Neuronal stem cell (in vitro differentiated cells): ENCODE measurements around the gene EFR3B.

ENCODE experiments used
- DNase-seq: peaks from one replicate; pipeline ENCODE4 v3.0.0-alpha.2; 2013; ENCODE audit warnings: low spot score
- H2AFZ ChIP-seq: one replicate; pipeline ENCODE4 v1.6.1; 2013; ENCODE audit warnings: mild to moderate bottlenecking, low read length, inconsistent platforms
- H2AK5ac ChIP-seq: 2 replicates; pipeline ENCODE4 v1.6.1; 2013; ENCODE audit warnings: low read depth, mild to moderate bottlenecking, inconsistent platforms, low read length, moderate library complexity, mixed read lengths
- H2BK120ac ChIP-seq: 2 replicates; pipeline ENCODE4 v1.6.1; 2013; ENCODE audit warnings: low read depth, mild to moderate bottlenecking, inconsistent platforms, low read length, moderate library complexity, mixed read lengths
- H2BK12ac ChIP-seq: one replicate; pipeline ENCODE4 v1.6.1; 2013; ENCODE audit warnings: low read length, inconsistent platforms
- H2BK15ac ChIP-seq: 2 replicates; pipeline ENCODE4 v1.6.1; 2013; ENCODE audit warnings: mild to moderate bottlenecking, low read length, inconsistent platforms, mixed read lengths
- H2BK5ac ChIP-seq: one replicate; pipeline ENCODE4 v1.6.1; 2013; ENCODE audit warnings: inconsistent platforms, mild to moderate bottlenecking, low read length, moderate library complexity
- H3K14ac ChIP-seq: one replicate; pipeline ENCODE4 v1.6.1; 2013; ENCODE audit warnings: low read length, inconsistent platforms
- H3K18ac ChIP-seq: 2 replicates; pipeline ENCODE4 v1.6.1; 2013; ENCODE audit warnings: low read length, inconsistent platforms
- H3K23ac ChIP-seq: 2 replicates; pipeline ENCODE4 v1.6.1; 2013; ENCODE audit warnings: low read depth, mild to moderate bottlenecking, mixed read lengths, low read length, inconsistent platforms; ENCODE audit not compliant: poor library complexity
- H3K27ac ChIP-seq: replicated peaks from 3 replicates; pipeline ENCODE4 v1.5.1; 2013; ENCODE audit warnings: low read length, inconsistent platforms
- H3K27me3 ChIP-seq, 3 experiments: 2 replicates each; pipeline ENCODE4 v1.6.1; 2013; ENCODE audit warnings: low read length in 3 of 3, mild to moderate bottlenecking in 2 of 3, inconsistent platforms in 1 of 3, low read depth in 1 of 3, mixed read lengths in 1 of 3, moderate library complexity in 1 of 3; ENCODE audit not compliant: control insufficient read depth in 3 of 3, insufficient read depth in 3 of 3
- H3K36me3 ChIP-seq, 2 donors: replicated peaks in 1 of 2; 2 replicates each; pipeline ENCODE4 v1.6.1; 2013; ENCODE audit warnings: low read length in 2 of 2; ENCODE audit not compliant: control insufficient read depth in 2 of 2, insufficient read depth in 2 of 2
- H3K4ac ChIP-seq: 2 replicates; pipeline ENCODE4 v1.6.1; 2013; ENCODE audit warnings: inconsistent platforms, mild to moderate bottlenecking, low read length, moderate library complexity
- H3K4me1 ChIP-seq, 2 donors: 1 replicate in 1 of 2; 2 replicates in 1 of 2; pipeline ENCODE4 v1.6.1; 2013; ENCODE audit warnings: low read length in 2 of 2, low read depth in 1 of 2; ENCODE audit not compliant: control insufficient read depth in 2 of 2, insufficient read depth in 1 of 2
- H3K4me2 ChIP-seq: one replicate; pipeline ENCODE4 v1.6.1; 2013; ENCODE audit warnings: mild to moderate bottlenecking, low read length, inconsistent platforms; ENCODE audit not compliant: insufficient read depth, poor library complexity, severe bottlenecking
- H3K4me3 ChIP-seq, 2 donors: 2 replicates each; pipeline ENCODE4 v1.5.1; 2013; ENCODE audit warnings: low read length in 2 of 2, mild to moderate bottlenecking in 2 of 2, inconsistent platforms in 1 of 2, moderate library complexity in 1 of 2
- H3K79me1 ChIP-seq: one replicate; pipeline ENCODE4 v1.6.1; 2013; ENCODE audit warnings: low read depth, mild to moderate bottlenecking, inconsistent platforms, low read length, moderate library complexity
- H3K9ac ChIP-seq: one replicate; pipeline ENCODE4 v1.6.1; 2013; ENCODE audit warnings: mild to moderate bottlenecking, low read depth, low read length, inconsistent platforms; ENCODE audit not compliant: poor library complexity
- H3K9me3 ChIP-seq, 2 donors: replicated peaks in 1 of 2; 2 replicates each; pipeline versions ENCODE3 to v1.6.1; 2013; ENCODE audit warnings: low read length in 2 of 2, mild to moderate bottlenecking in 2 of 2, inconsistent platforms in 1 of 2, low read depth in 1 of 2, mixed read lengths in 1 of 2, moderate library complexity in 1 of 2; ENCODE audit not compliant: control insufficient read depth in 2 of 2, insufficient read depth in 1 of 2
- H4K8ac ChIP-seq: one replicate; pipeline ENCODE4 v1.6.1; 2013; ENCODE audit warnings: low read depth, mild to moderate bottlenecking, inconsistent platforms, low read length, moderate library complexity
- H4K91ac ChIP-seq: one replicate; pipeline ENCODE4 v1.6.1; 2013; ENCODE audit warnings: low read length, low read depth, mild to moderate bottlenecking, inconsistent platforms; ENCODE audit not compliant: poor library complexity
- WGBS, 2 donors: extraction: QIAGEN DNeasy Blood & Tissue Kit; methylation state at CpG; one replicate each; pipeline ENCODE4 v1.1.7; 2013; ENCODE audit warnings: missing lambda C conversion rate in 2 of 2, mixed read lengths in 1 of 2; ENCODE audit not compliant: insufficient read length in 2 of 2, insufficient replicate concordance in 1 of 2; ENCODE audit errors: extremely low coverage in 2 of 2; 5-methylcytosine and 5-hydroxymethylcytosine counted together

EFR3B gene

DNA sequence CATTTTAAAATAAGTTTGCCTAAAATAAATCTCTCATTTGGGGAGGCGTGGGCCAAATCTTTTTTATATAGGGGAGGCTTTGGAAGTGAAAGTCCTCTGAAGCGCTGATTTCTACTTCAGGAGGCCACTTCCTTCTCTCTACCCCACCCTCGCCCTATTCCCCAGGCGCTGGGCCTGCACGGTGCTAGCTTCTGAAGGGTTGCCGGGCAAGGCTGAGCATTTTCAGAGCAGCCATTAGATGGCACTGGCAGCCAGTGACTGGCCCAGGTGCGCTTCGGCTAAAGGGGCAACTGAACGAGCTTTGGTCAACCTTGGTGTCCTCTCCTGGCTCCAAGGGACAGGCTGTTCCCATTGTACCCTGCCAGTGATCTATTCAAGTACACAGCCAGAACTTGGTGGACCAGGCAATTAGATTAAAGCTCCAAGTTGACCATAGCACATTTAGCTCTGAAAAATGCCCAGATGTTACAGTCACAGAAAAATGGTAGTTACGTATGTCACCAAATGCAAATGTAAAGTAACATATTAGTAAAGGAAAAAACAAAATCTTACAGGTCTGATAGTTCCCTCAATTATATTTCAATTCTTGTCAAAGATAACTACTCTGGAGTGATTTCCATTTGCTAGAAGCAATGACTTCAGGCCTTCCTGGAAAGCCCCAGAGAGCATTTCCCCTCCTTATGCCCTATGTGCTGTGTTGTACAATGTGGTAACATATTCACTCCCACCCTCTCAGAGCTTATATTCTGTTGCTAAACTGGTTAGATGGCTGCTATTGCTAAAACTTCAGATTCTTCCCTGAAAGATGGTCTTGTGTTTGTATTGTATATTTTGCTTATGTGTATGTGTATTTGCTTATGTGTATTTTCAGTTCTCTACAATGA, 124.4 kb downstream of the EFR3B start:
- no peak overlapping the region for H4K8ac ChIP-seq
- no peak overlapping the region for H3K18ac ChIP-seq
- H3K36me3 ChIP-seq = no peaks in the 10 kb centered on the region
- no peak overlapping the region for H4K91ac ChIP-seq
- H2BK5ac ChIP-seq = no peak overlapping the region
- no peak overlapping the region for H3K4me3 ChIP-seq
- H3K79me1 ChIP-seq = no peaks in the 10 kb centered on the region
- H3K4me2 ChIP-seq = no peak overlapping the region
- WGBS, 2 donors = no CpG with 5 or more reads among the region's 10 CpGs
- no peak overlapping the region for H3K27ac ChIP-seq
- no peak overlapping the region for H3K9ac ChIP-seq
- peaks cover 11 to 79% (median 44%) of the 10 kb centered on the region in 3 experiments for H3K27me3 ChIP-seq
- peaks cover 0 to 6% of the 10 kb centered on the region in 2 donors for H3K9me3 ChIP-seq
- H2BK15ac ChIP-seq = no peak overlapping the region
- no peak for DNase-seq
- H3K23ac ChIP-seq = no peak overlapping the region
- no peak overlapping the region for H3K14ac ChIP-seq
- H2BK12ac ChIP-seq = no peak overlapping the region
- peaks cover 4 to 6% of the 10 kb centered on the region in 2 donors for H3K4me1 ChIP-seq
- H2BK120ac ChIP-seq = no peak overlapping the region
- H2AFZ ChIP-seq = no peak overlapping the region
- no peak overlapping the region for H2AK5ac ChIP-seq
- H3K4ac ChIP-seq = no peak overlapping the region

- H3K36me3 ChIP-seq = no peaks in the 10 kb centered on the region
- H2BK12ac ChIP-seq = peak within 1 kb of the TSS; percentile 7
- H3K14ac ChIP-seq = no peak within 1 kb of the TSS
- H2BK120ac ChIP-seq = no peak within 1 kb of the TSS
- no peak within 1 kb of the TSS for H4K8ac ChIP-seq
- H3K18ac ChIP-seq = peak within 1 kb of the TSS; percentile 94
- no peak within 1 kb of the TSS for H3K4ac ChIP-seq
- H3K4me2 ChIP-seq = peak within 1 kb of the TSS; percentile 95
- H3K9me3 ChIP-seq = peaks cover 0 to 6% of the 10 kb centered on the region in 2 donors
- H3K4me3 ChIP-seq = peak within 1 kb of the TSS; percentile 23 to 75
- no peak within 1 kb of the TSS for H2BK5ac ChIP-seq
- H3K27ac ChIP-seq = no peak within 1 kb of the TSS
- no peak within 1 kb of the TSS for H4K91ac ChIP-seq
- no peak for DNase-seq
- peak within 1 kb of the TSS; percentile 94 for H2AFZ ChIP-seq
- no peak within 1 kb of the TSS for H2BK15ac ChIP-seq
- no peak within 1 kb of the TSS for H2AK5ac ChIP-seq
- no peaks in the 10 kb centered on the region for H3K79me1 ChIP-seq
- peak within 1 kb of the TSS; percentile 74 for H3K9ac ChIP-seq
- no CpG with 5 or more reads among the region's 75 CpGs for WGBS, 2 donors
- H3K4me1 ChIP-seq = peaks cover 4 to 6% of the 10 kb centered on the region in 2 donors
- peaks cover 11 to 96% (median 44%) of the 10 kb centered on the region in 3 experiments for H3K27me3 ChIP-seq
- H3K23ac ChIP-seq = no peak within 1 kb of the TSS
Observed at GRCh38 chr2:25168256-25169072, 126.6 kb downstream of the EFR3B start, which contains the start of gene POMC. Gene POMC, minus strand, starts transcription at chr2:25168580. Its CDS starts 3,808 bp downstream, at chr2:25164772.

GRCh38 chr2:25169073-25169470, 127.2 kb downstream of the EFR3B start:
- no peak overlapping the region for H3K4ac ChIP-seq
- H3K79me1 ChIP-seq = no peaks in the 10 kb centered on the region
- H3K23ac ChIP-seq = no peak overlapping the region
- H2BK15ac ChIP-seq = no peak overlapping the region
- H3K14ac ChIP-seq = no peak overlapping the region
- no peak overlapping the region for H4K91ac ChIP-seq
- H2AK5ac ChIP-seq = no peak overlapping the region
- no peak overlapping the region for H3K9ac ChIP-seq
- H2AFZ ChIP-seq = no peak overlapping the region
- H2BK12ac ChIP-seq = no peak overlapping the region
- peaks cover 0 to 6% of the 10 kb centered on the region in 2 donors for H3K9me3 ChIP-seq
- no peak overlapping the region for H2BK5ac ChIP-seq
- H4K8ac ChIP-seq = no peak overlapping the region
- peaks cover 4 to 6% of the 10 kb centered on the region in 2 donors for H3K4me1 ChIP-seq
- no peak overlapping the region for H2BK120ac ChIP-seq
- peaks cover 11 to 94% (median 44%) of the 10 kb centered on the region in 3 experiments for H3K27me3 ChIP-seq
- H3K4me2 ChIP-seq = peak overlapping the region; percentile 95
- peak overlapping the region; percentile 94 for H3K18ac ChIP-seq
- WGBS, 2 donors = no CpG with 5 or more reads among the region's 2 CpGs
- H3K27ac ChIP-seq = no peak overlapping the region
- no peaks in the 10 kb centered on the region for H3K36me3 ChIP-seq
- H3K4me3 ChIP-seq = no peak overlapping the region
- DNase-seq = no peak

DNA sequence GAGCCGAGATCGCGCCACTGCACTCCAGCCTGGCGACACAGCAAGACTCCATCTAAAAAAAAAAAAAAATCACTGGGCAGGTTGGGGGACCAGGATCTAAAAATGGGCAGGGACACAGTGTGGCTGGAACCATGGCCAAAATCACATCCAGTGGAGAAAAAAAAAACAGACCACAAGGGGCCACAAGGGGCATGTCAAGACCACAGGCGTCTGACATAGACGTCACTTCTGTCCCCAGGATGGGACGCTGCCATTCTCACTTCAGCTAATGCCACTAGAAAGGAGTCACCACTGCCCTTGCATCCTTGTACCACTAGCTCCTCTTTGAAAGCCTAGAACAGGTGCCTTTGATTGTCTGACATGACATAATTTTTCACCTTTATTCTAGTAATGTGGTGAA, 129.0 kb downstream of the EFR3B start:
- no peak overlapping the region for H2AFZ ChIP-seq
- no peaks in the 10 kb centered on the region for H3K79me1 ChIP-seq
- no peak for DNase-seq
- no peak overlapping the region for H2AK5ac ChIP-seq
- no peak overlapping the region for H2BK15ac ChIP-seq
- H3K27me3 ChIP-seq = peaks cover 11 to 92% (median 41%) of the 10 kb centered on the region in 3 experiments
- no peak overlapping the region for H2BK120ac ChIP-seq
- WGBS, 2 donors = no CpG with 5 or more reads among the region's 7 CpGs
- H3K9me3 ChIP-seq = peaks cover 0 to 6% of the 10 kb centered on the region in 2 donors
- H3K4me3 ChIP-seq = no peak overlapping the region
- H2BK5ac ChIP-seq = no peak overlapping the region
- no peak overlapping the region for H3K4me2 ChIP-seq
- no peak overlapping the region for H2BK12ac ChIP-seq
- no peak overlapping the region for H4K91ac ChIP-seq
- H3K9ac ChIP-seq = no peak overlapping the region
- H3K23ac ChIP-seq = no peak overlapping the region
- H3K27ac ChIP-seq = no peak overlapping the region
- no peak overlapping the region for H3K4ac ChIP-seq
- H3K36me3 ChIP-seq = no peaks in the 10 kb centered on the region
- H3K4me1 ChIP-seq = peaks cover 4 to 8% of the 10 kb centered on the region in 2 donors
- H3K18ac ChIP-seq = no peak overlapping the region
- H4K8ac ChIP-seq = no peak overlapping the region
- no peak overlapping the region for H3K14ac ChIP-seq
